HepG2 (cell line): ENCODE measurements around the gene ZNF221. TPM values are rescaled to one million over a fixed set of nuclear protein-coding genes. Genes with fewer than 3 reads are reported as not detected.

Experiments
- CREB1 ChIP-seq, 2 experiments: fragments of 450-650 bp in 1 of 2; IDR thresholded peaks; 2 replicates each; pipeline ENCODE4 v1.6.1; 2016 to 2017; ENCODE audit warnings: control low read depth in 1 of 2, mild to moderate bottlenecking in 1 of 2, missing compliant biosample characterization in 1 of 2, missing genetic modification characterization in 1 of 2
- FOXC1 ChIP-seq: sonication (generic); formaldehyde crosslinking; IDR thresholded peaks from 2 replicates; pipeline ENCODE4 v1.8.0; 2022; ENCODE audit warnings: mild to moderate bottlenecking, missing genetic modification reagents, borderline replicate concordance
- GABPA ChIP-seq, 2 experiments: IDR thresholded peaks; 2 replicates each; pipeline ENCODE4 v1.6.1; 2011 to 2016; ENCODE audit warnings: low read depth in 2 of 2, low read length in 1 of 2, missing biosample characterization in 1 of 2, missing genetic modification characterization in 1 of 2
- KAT2B ChIP-seq: fragments of 150-350 bp; IDR thresholded peaks from 2 replicates; pipeline ENCODE4 v1.6.1; 2014; ENCODE audit warnings: low read depth, low read length, borderline replicate concordance
- MAFF ChIP-seq: IDR thresholded peaks from 2 replicates; pipeline ENCODE4 v1.6.1; 2011; ENCODE audit warnings: low read depth, low read length, improper control_type of control experiment
- NCOA1 ChIP-seq: sonication (generic); formaldehyde crosslinking; IDR thresholded peaks from 2 replicates; pipeline ENCODE4 v1.9.0; 2021; ENCODE audit warnings: missing genetic modification reagents
- PHF20 ChIP-seq: sonication (generic); formaldehyde crosslinking; IDR thresholded peaks from 2 replicates; pipeline ENCODE4 v1.5.0; 2020; ENCODE audit warnings: mild to moderate bottlenecking, missing genetic modification reagents
- PHF5A ChIP-seq: IDR thresholded peaks from one replicate; pipeline ENCODE4 v1.6.1; 2018; ENCODE audit warnings: low read depth, missing genetic modification reagents; ENCODE audit not compliant: unreplicated experiment
- SALL1 ChIP-seq: sonication (generic); formaldehyde crosslinking; IDR thresholded peaks from 2 replicates; pipeline ENCODE4 v1.8.0; 2022; ENCODE audit warnings: mild to moderate bottlenecking, missing genetic modification reagents
- SMC3 ChIP-seq: IDR thresholded peaks from 2 replicates; pipeline ENCODE4 v1.6.1; 2011; ENCODE audit warnings: low read length, improper control_type of control experiment
- SRY ChIP-seq: sonication (generic); formaldehyde crosslinking; IDR thresholded peaks from 2 replicates; pipeline ENCODE4 v1.8.0; 2022; ENCODE audit warnings: mild to moderate bottlenecking, missing genetic modification reagents
- TP53 ChIP-seq: sonication (generic); formaldehyde crosslinking; conservative IDR thresholded peaks from 2 replicates; pipeline ENCODE4 v1.4.0; 2020; ENCODE audit warnings: missing genetic modification reagents
- ZFP37 ChIP-seq: sonication (generic); formaldehyde crosslinking; IDR thresholded peaks from 2 replicates; pipeline ENCODE4 v1.4.0; 2020; ENCODE audit warnings: missing genetic modification reagents, borderline replicate concordance
- ZFY ChIP-seq: sonication (generic); formaldehyde crosslinking; IDR thresholded peaks from 2 replicates; pipeline ENCODE4 v1.4.0; 2020; ENCODE audit warnings: missing genetic modification reagents
- ZMYM4 ChIP-seq: sonication (generic); formaldehyde crosslinking; IDR thresholded peaks from 2 replicates; pipeline ENCODE4 v1.8.1; 2023; ENCODE audit warnings: mild to moderate bottlenecking, missing genetic modification reagents
- ZNF614 ChIP-seq: IDR thresholded peaks from 2 replicates; pipeline ENCODE4 v1.6.1; 2018; ENCODE audit warnings: missing biosample characterization, missing genetic modification reagents, inconsistent platforms, borderline replicate concordance
- ZNF749 ChIP-seq: sonication (generic); formaldehyde crosslinking; IDR thresholded peaks from 2 replicates; pipeline ENCODE4 v1.8.0; 2022; ENCODE audit warnings: mild to moderate bottlenecking, missing genetic modification reagents, moderate library complexity, borderline replicate concordance
- ZSCAN22 ChIP-seq: sonication (generic); formaldehyde crosslinking; IDR thresholded peaks from 2 replicates; pipeline ENCODE4 v1.4.0; 2020; ENCODE audit warnings: mild to moderate bottlenecking, missing genetic modification reagents
- polyA plus RNA-seq, 8 experiments: library from polyadenylated mRNA; depleted of rRNA in 3 of 8; stranded (reverse) in 7 of 8; unstranded in 1 of 8; fragments of >200 nt; fragmentation: Illumina TruSeq in 4 of 8; extraction: Trizol in 4 of 8; gene quantifications; 2 replicates each; pipeline versions ENCODE4 v1.2.1 to v1.2.3, GENCODE V29; 2011 to 2016; ENCODE audit warnings: low read depth in 4 of 8, missing spikeins in 1 of 8, mixed read lengths in 1 of 8; ENCODE audit not compliant: insufficient read depth in 1 of 8
- total RNA-seq, 5 experiments: library from RNA; depleted of rRNA; stranded (reverse); fragments of >200 nt; fragmentation: Illumina TruSeq; extraction: Trizol; gene quantifications; 2 replicates each; pipeline ENCODE4 v1.2.3, GENCODE V29; 2016; ENCODE audit warnings: low read depth in 1 of 5
- TF ChIP-seq, protein P1 (sequence below): IDR thresholded peaks from 2 replicates; pipeline ENCODE4 v1.6.1; 2016; ENCODE audit warnings: mild to moderate bottlenecking
- TF ChIP-seq, protein P2 (sequence below): IDR thresholded peaks from 2 replicates; pipeline ENCODE4 v1.6.1; 2016; ENCODE audit warnings: low read depth, borderline replicate concordance
- TF ChIP-seq, protein P3 (sequence below): sonication (generic); formaldehyde crosslinking; IDR thresholded peaks from 2 replicates; pipeline ENCODE4 v1.4.0; 2020; ENCODE audit warnings: mild to moderate bottlenecking, low read depth, missing genetic modification reagents
- TF ChIP-seq, protein P4 (sequence below), 2 experiments: IDR thresholded peaks; 2 replicates each; pipeline ENCODE4 v1.6.1; 2011 to 2012; ENCODE audit warnings: low read length in 2 of 2, borderline replicate concordance in 1 of 2, low read depth in 1 of 2, mild to moderate bottlenecking in 1 of 2, moderate library complexity in 1 of 2

ZNF221 gene
- total and polyA plus RNA-seq, 2 of the 13 experiments (the other 11 are each of a cell fraction or from before 2014, with no cell fraction given), result 0.48 to 3.4 TPM

DNA sequence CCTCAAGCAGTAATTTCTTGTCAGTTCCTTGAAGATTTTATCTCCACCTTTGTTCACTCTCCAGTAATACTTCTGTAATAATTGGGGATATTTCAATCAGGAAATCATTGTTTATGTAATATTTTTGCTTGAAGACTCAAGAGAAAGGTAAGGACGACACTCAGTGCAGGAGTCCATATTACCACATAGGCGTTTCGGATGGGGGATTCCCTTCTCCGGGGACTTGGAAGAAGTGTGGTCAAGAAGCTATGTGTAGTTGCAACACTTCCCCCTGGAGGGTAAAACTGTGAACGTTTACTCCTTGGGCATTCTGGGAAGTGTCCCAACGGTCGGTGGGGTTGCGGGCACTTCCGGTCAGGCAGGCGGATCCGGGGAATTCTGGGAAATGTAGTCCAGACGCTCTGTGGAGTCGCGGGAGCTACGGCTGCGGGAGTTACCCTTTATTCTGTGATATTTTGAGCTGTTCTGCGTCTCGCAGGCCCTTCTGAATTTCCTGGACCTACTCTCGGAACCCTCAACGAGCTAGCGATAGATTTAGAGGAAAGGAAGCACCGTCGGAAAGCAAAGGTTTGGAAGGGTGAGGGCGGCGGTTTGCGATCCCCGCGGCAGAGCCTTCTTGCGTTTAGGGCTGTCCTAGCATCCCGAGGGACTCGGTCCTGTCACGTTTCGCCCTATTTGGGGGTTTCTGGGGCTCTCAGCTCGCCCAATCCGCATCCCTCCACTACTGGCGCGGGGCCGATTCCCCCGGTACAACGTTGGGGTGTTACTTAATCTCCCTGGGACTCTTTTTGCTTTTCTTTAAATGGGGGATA, at the start of gene ZNF221 (continued):
- TF ChIP-seq, protein P1, sequence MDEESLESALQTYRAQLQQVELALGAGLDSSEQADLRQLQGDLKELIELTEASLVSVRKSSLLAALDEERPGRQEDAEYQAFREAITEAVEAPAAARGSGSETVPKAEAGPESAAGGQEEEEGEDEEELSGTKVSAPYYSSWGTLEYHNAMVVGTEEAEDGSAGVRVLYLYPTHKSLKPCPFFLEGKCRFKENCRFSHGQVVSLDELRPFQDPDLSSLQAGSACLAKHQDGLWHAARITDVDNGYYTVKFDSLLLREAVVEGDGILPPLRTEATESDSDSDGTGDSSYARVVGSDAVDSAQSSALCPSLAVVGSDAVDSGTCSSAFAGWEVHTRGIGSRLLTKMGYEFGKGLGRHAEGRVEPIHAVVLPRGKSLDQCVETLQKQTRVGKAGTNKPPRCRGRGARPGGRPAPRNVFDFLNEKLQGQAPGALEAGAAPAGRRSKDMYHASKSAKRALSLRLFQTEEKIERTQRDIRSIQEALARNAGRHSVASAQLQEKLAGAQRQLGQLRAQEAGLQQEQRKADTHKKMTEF (CRISPR knock-in tag), result peak; percentile 68
- TF ChIP-seq, protein P2, sequence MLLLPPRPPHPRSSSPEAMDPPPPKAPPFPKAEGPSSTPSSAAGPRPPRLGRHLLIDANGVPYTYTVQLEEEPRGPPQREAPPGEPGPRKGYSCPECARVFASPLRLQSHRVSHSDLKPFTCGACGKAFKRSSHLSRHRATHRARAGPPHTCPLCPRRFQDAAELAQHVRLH, result 0 out of 2 replicates have a peak, but pooled peaks have one; percentile 60
- TF ChIP-seq MAFF (no peak), FOXC1 (CRISPR knock-in tag) (peak; percentile 52; the same call in 1 of the 2 replicates), PHF5A (CRISPR knock-in tag) (no peak), ZNF614 (CRISPR knock-in tag) (peak; percentile 43; the same call in 1 of the 2 replicates), CREB1 (IDR thresholded peaks at IDR 0.05) (no peak), CREB1 (CRISPR knock-in tag; IDR thresholded peaks at IDR 0.05) (peak; percentile 80), SALL1 (CRISPR knock-in tag) (peak; percentile 76), ZNF749 (CRISPR knock-in tag) (no peak), GABPA (IDR thresholded peaks at IDR 0.05; ENCODE audit: low read depth, low read length) (peak; percentile 87), GABPA (CRISPR knock-in tag; IDR thresholded peaks at IDR 0.05; ENCODE audit: low read depth) (peak; percentile 98), ZFP37 (no peak), KAT2B (no peak), ZFY (CRISPR knock-in tag) (peak; percentile 56; the same call in 1 of the 2 replicates), ZMYM4 (peak; percentile 96), TP53 (no peak), PHF20 (peak; percentile 84), SMC3 (peak; percentile 47), NCOA1 (no peak), ZSCAN22 (CRISPR knock-in tag) (no peak), SRY (peak; percentile 53; the same call in 1 of the 2 replicates)
- TF ChIP-seq, protein P3, sequence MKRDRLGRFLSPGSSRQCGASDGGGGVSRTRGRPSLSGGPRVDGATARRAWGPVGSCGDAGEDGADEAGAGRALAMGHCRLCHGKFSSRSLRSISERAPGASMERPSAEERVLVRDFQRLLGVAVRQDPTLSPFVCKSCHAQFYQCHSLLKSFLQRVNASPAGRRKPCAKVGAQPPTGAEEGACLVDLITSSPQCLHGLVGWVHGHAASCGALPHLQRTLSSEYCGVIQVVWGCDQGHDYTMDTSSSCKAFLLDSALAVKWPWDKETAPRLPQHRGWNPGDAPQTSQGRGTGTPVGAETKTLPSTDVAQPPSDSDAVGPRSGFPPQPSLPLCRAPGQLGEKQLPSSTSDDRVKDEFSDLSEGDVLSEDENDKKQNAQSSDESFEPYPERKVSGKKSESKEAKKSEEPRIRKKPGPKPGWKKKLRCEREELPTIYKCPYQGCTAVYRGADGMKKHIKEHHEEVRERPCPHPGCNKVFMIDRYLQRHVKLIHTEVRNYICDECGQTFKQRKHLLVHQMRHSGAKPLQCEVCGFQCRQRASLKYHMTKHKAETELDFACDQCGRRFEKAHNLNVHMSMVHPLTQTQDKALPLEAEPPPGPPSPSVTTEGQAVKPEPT (CRISPR knock-in tag), result 0 out of 2 replicates have a peak, but pooled peaks have one; percentile 43
- TF ChIP-seq, protein P4, sequence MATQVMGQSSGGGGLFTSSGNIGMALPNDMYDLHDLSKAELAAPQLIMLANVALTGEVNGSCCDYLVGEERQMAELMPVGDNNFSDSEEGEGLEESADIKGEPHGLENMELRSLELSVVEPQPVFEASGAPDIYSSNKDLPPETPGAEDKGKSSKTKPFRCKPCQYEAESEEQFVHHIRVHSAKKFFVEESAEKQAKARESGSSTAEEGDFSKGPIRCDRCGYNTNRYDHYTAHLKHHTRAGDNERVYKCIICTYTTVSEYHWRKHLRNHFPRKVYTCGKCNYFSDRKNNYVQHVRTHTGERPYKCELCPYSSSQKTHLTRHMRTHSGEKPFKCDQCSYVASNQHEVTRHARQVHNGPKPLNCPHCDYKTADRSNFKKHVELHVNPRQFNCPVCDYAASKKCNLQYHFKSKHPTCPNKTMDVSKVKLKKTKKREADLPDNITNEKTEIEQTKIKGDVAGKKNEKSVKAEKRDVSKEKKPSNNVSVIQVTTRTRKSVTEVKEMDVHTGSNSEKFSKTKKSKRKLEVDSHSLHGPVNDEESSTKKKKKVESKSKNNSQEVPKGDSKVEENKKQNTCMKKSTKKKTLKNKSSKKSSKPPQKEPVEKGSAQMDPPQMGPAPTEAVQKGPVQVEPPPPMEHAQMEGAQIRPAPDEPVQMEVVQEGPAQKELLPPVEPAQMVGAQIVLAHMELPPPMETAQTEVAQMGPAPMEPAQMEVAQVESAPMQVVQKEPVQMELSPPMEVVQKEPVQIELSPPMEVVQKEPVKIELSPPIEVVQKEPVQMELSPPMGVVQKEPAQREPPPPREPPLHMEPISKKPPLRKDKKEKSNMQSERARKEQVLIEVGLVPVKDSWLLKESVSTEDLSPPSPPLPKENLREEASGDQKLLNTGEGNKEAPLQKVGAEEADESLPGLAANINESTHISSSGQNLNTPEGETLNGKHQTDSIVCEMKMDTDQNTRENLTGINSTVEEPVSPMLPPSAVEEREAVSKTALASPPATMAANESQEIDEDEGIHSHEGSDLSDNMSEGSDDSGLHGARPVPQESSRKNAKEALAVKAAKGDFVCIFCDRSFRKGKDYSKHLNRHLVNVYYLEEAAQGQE (IDR thresholded peaks at IDR 0.05; ENCODE audit: borderline replicate concordance in 1 of 2, low read depth in 1 of 2, low read length in 2 of 2), result no peak
